Measurements from ENCODE around the gene LRRC8B. TPM values are rescaled to one million over a fixed set of nuclear protein-coding genes. Genes with fewer than 3 reads are reported as not detected.

Gene LRRC8B
- total RNA-seq, 1 donor: 1.4 TPM

DNA sequence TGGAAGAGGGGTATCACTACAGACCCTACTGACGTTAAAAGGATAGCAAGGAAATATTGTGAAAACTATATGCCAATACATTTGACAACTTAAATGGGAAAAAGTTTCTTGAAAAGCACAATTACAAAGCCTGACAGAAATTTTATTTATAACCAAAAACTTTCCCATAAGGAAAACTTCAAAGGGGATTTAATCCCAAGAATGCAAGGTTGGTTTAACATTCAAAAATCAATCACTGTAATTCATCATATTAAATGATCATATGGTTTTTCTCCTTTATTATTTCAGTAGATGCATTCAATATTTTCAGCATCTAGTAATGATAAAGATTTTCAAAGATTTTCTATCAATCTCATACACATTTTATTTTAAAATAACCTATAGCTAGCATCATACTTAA lies 121.6 kb downstream of the LRRC8B start:
- H3K4me2 ChIP-seq (ENCODE audit: insufficient read depth, low read length): no peak overlapping the region
- no peaks in the 10 kb centered on the region for H3K27me3 ChIP-seq (ENCODE audit: insufficient read depth, low read length)
- peaks cover 8% of the 10 kb centered on the region for H3K79me2 ChIP-seq (ENCODE audit: insufficient read depth, low read length)
- DNase-seq (ENCODE audit: insufficient read length, low spot score, missing footprints): no peak
- no peak overlapping the region for H2AFZ ChIP-seq (ENCODE audit: low read length)
- H3K36me3 ChIP-seq (ENCODE audit: insufficient read depth, low read length): no peaks in the 10 kb centered on the region
- TF ChIP-seq, protein P1, sequence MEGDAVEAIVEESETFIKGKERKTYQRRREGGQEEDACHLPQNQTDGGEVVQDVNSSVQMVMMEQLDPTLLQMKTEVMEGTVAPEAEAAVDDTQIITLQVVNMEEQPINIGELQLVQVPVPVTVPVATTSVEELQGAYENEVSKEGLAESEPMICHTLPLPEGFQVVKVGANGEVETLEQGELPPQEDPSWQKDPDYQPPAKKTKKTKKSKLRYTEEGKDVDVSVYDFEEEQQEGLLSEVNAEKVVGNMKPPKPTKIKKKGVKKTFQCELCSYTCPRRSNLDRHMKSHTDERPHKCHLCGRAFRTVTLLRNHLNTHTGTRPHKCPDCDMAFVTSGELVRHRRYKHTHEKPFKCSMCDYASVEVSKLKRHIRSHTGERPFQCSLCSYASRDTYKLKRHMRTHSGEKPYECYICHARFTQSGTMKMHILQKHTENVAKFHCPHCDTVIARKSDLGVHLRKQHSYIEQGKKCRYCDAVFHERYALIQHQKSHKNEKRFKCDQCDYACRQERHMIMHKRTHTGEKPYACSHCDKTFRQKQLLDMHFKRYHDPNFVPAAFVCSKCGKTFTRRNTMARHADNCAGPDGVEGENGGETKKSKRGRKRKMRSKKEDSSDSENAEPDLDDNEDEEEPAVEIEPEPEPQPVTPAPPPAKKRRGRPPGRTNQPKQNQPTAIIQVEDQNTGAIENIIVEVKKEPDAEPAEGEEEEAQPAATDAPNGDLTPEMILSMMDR (IDR thresholded peaks at IDR 0.05; ENCODE audit: extremely low read depth, low read depth, low read length): no peak
- H3K27ac ChIP-seq (ENCODE audit: low read depth, low read length): no peak overlapping the region
- H4K20me1 ChIP-seq (ENCODE audit: insufficient read depth, low read length): no peaks in the 10 kb centered on the region
- H3K9me3 ChIP-seq (ENCODE audit: low read depth, low read length): no peaks in the 10 kb centered on the region
- no peaks in the 10 kb centered on the region for H3K4me1 ChIP-seq (ENCODE audit: insufficient read depth, low read length)
- H3K4me3 ChIP-seq (ENCODE audit: insufficient read depth, low read length): no peak overlapping the region

Other genes with a start within 250 kb of the LRRC8B start
- not detected in 2 replicates for gene GBP6, start 160.8 kb upstream of the LRRC8B start, total RNA-seq
- gene LRRC8C, start 108.3 kb downstream of the LRRC8B start, total RNA-seq: 2.1 and 2.2 TPM in 2 replicates